SK-N-SH treated with all-trans-retinoic acid at 6 μM for 48 hours (cell line): Measurements from ENCODE around the gene SNX9.

Experiments used
- CREB5 ChIP-seq: fragments of 250-450 bp; sonication (Bioruptor Pico); IDR thresholded peaks from 2 replicates; pipeline ENCODE4 v1.5.1; 2020; ENCODE audit warnings: low read depth, mild to moderate bottlenecking, moderate library complexity
- GLIS3 ChIP-seq: fragments of 250-450 bp; sonication (Bioruptor Pico); IDR thresholded peaks from 2 replicates; pipeline ENCODE4 v1.5.0; 2020; ENCODE audit warnings: mild to moderate bottlenecking, moderate library complexity
- TSHZ2 ChIP-seq: fragments of 250-450 bp; sonication (Bioruptor Pico); IDR thresholded peaks from 2 replicates; pipeline ENCODE4 v1.5.0; 2020; ENCODE audit warnings: mild to moderate bottlenecking, moderate library complexity

GRCh38 chr6:157821342-157822033 lies 1.6 kb upstream of the SNX9 start:
- TF ChIP-seq TSHZ2 (CRISPR knock-in tag) (no peak), CREB5 (no peak), GLIS3 (no peak)
